Right kidney (tissue), 1 donor: ENCODE data around the gene RARB.

Source experiments
- DNase-seq: peaks from one replicate; pipeline ENCODE4 v3.0.0-alpha.2; 2016

RARB gene

GRCh38 chr3:25548836-25549235 is 120.8 kb downstream of the RARB start:
- no peak for DNase-seq

GRCh38 chr3:25552251-25552650 is 124.2 kb downstream of the RARB start:
- DNase-seq, result no peak

- DNase-seq, result no peak
Observed at GRCh38 chr3:25554376-25554775, 126.3 kb downstream of the RARB start.

GRCh38 chr3:25555695-25556437 is 127.8 kb downstream of the RARB start:
- DNase-seq, result no peak

- no peak for DNase-seq
Observed at GRCh38 chr3:25556447-25556846, 128.4 kb downstream of the RARB start.

- DNase-seq, result no peak
Observed at GRCh38 chr3:25557694-25558093, 129.6 kb downstream of the RARB start.

GRCh38 chr3:25558121-25558520 is 130.1 kb downstream of the RARB start:
- peak; percentile 29 for DNase-seq

GRCh38 chr3:25558796-25559195 is 130.7 kb downstream of the RARB start:
- DNase-seq, result no peak

GRCh38 chr3:25563601-25564000 is 135.5 kb downstream of the RARB start:
- DNase-seq, result no peak

- DNase-seq, result no peak
Observed at GRCh38 chr3:25564075-25564474, 136.0 kb downstream of the RARB start.

- no peak for DNase-seq
Observed at GRCh38 chr3:25565807-25566206, 137.7 kb downstream of the RARB start.

GRCh38 chr3:25566358-25566920 is 138.4 kb downstream of the RARB start:
- no peak for DNase-seq

- no peak for DNase-seq
Observed at GRCh38 chr3:25567388-25567787, 139.3 kb downstream of the RARB start.

GRCh38 chr3:25567806-25568524 is 139.9 kb downstream of the RARB start:
- no peak for DNase-seq

- no peak for DNase-seq
Observed at GRCh38 chr3:25568525-25569078, 140.5 kb downstream of the RARB start.

GRCh38 chr3:25571285-25571684 is 143.2 kb downstream of the RARB start:
- no peak for DNase-seq

- no peak for DNase-seq
Observed at GRCh38 chr3:25572336-25572735, 144.3 kb downstream of the RARB start.

- no peak for DNase-seq
Observed at GRCh38 chr3:25572919-25573385, 144.9 kb downstream of the RARB start.

- DNase-seq, result no peak
Observed at GRCh38 chr3:25573386-25574171, 145.5 kb downstream of the RARB start.

GRCh38 chr3:25574172-25574765 is 146.2 kb downstream of the RARB start:
- DNase-seq, result no peak

- DNase-seq, result no peak
Observed at GRCh38 chr3:25575001-25575400, 146.9 kb downstream of the RARB start.

- no peak for DNase-seq
Observed at GRCh38 chr3:25576146-25576545, 148.1 kb downstream of the RARB start.
